Fibroblast of villous mesenchyme (primary cell): ENCODE data around the gene FGD4. TPM values are rescaled to one million over a fixed set of nuclear protein-coding genes. Genes with fewer than 3 reads are reported as not detected.

Experiments used
- DNase-seq: peaks from one replicate; pipeline ENCODE4 v3.0.0-alpha.2; 2010; ENCODE audit warnings: low read depth
- H3K4me3 ChIP-seq: 2 replicates; pipeline ENCODE4 v1.5.1; 2011; ENCODE audit warnings: low read depth, mild to moderate bottlenecking, low read length
- total RNA-seq: library from RNA; depleted of rRNA; stranded (reverse); fragments of >200 nt; gene quantifications from 2 replicates; pipeline ENCODE4 v1.2.3, GENCODE V29; 2012
- TF ChIP-seq, protein P1 (sequence below): IDR thresholded peaks from 2 replicates; pipeline ENCODE4 v1.5.1; 2012; ENCODE audit warnings: low read depth, mild to moderate bottlenecking, low read length; ENCODE audit not compliant: insufficient read depth

Gene FGD4
- total RNA-seq, 1 donor, result 4.7 TPM

GRCh38 chr12:32574585-32574984, 175.2 kb downstream of the FGD4 start:
- no peak for DNase-seq
- TF ChIP-seq, protein P1, sequence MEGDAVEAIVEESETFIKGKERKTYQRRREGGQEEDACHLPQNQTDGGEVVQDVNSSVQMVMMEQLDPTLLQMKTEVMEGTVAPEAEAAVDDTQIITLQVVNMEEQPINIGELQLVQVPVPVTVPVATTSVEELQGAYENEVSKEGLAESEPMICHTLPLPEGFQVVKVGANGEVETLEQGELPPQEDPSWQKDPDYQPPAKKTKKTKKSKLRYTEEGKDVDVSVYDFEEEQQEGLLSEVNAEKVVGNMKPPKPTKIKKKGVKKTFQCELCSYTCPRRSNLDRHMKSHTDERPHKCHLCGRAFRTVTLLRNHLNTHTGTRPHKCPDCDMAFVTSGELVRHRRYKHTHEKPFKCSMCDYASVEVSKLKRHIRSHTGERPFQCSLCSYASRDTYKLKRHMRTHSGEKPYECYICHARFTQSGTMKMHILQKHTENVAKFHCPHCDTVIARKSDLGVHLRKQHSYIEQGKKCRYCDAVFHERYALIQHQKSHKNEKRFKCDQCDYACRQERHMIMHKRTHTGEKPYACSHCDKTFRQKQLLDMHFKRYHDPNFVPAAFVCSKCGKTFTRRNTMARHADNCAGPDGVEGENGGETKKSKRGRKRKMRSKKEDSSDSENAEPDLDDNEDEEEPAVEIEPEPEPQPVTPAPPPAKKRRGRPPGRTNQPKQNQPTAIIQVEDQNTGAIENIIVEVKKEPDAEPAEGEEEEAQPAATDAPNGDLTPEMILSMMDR, result no peak
- no peak overlapping the region for H3K4me3 ChIP-seq

DNA sequence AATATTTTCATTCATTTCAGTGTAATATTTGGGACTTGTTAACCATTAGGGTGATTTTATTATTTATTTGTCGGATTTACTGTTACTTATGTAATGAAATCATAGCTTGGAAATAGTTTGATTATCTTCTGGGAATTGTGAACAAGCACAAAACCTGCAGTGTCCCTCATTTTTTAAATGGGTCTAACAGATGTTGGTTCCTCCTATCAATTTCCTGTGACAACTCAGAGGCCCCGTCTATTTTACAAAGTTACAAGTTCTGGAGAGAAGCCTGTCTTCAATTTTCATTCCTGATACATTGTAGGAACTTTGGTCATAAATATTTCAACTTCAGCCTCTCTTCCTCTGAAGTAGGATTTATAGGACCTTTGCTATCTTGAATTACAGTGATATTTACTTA, 178.0 kb downstream of the FGD4 start:
- H3K4me3 ChIP-seq, result no peak overlapping the region
- TF ChIP-seq, protein P1, result no peak
- DNase-seq, result no peak

DNA sequence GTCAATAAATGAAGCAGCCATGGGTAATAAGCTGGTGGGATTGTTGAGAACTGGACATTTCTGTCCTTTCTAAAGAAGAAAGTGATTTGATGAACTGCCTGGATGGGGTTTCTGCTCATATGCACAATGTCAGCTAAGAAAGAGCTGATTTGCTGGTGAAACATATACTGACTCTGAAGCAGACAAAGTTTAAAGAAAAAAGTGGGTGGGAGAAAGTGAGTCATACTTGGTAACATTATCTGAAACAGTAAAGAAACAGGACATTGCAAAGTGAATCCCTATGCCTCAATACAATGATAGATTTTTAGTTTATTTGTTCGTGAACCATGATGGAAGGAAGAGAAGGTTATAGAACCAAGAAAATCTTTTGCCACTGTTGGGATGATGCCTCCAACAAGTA, 184.2 kb downstream of the FGD4 start:
- DNase-seq, result peak; percentile 46
- no peak overlapping the region for H3K4me3 ChIP-seq
- TF ChIP-seq, protein P1, result no peak

DNA sequence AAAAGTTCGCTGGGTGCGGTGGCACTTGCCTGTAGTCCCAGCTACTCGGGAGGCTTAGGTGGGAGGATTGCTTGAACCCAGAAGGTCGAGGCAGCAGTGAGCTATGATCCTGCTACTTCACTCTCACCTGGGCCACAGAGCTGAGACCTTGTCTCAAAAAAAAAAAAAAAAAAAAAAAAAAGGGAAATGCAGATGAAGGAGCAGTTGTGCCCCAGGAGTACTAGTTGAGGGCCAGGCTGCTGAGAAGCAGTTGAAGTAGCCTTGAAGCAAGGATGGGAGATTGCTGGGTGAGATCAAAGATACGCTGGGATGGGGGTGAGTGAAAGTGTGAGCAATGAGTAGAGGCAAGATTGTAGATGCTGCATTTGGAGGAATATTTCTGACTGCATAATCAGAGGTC, 186.3 kb downstream of the FGD4 start:
- no peak overlapping the region for H3K4me3 ChIP-seq
- TF ChIP-seq, protein P1, result no peak
- DNase-seq, result no peak

- TF ChIP-seq, protein P1, result no peak
- no peak overlapping the region for H3K4me3 ChIP-seq
- peak; percentile 20 for DNase-seq
Observed at GRCh38 chr12:32586390-32586789, 187.0 kb downstream of the FGD4 start.

DNA sequence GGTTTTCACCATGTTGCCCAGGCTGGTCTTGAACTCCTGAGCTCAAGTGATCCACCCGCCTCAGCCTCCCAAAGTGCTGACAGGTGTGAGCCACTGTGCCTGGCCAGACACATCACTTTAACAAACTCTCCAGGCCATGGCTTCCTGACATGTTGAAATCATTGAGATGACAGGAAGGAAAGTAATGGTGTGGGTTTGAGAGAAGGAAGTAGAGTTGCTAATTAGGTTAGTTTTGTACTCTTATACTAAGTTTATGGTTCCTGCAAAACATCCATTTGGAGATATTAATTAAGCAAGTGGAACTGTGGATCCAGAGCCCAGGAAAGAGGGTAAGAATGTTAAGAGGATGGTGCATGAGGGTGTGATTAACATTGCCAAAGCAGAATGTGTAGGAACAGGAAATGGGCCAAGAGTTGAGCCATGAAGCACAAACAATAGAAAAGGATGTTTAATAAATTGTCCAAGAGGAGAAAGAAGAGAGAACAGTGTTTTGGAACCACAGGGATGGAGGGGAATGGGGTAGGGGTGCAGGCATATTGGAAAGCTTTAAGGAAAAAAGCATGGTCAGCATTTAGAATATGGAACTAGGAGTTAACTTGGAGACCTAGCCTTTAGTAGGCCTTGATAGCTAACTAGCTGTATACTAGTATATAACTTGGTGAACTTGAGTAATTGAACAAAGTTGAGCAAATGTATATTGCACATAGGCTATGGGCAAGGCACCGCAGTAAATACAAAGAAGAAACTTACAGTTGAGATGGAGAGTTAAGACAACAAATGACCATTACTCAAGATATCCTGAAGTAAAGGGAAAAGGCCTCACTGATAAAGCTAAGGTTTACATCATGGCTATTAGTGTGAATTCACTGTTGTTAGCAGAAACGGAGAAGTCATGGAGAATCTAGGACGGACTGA, 188.5 kb downstream of the FGD4 start:
- no peak overlapping the region for H3K4me3 ChIP-seq
- no peak for DNase-seq
- TF ChIP-seq, protein P1, result no peak

GRCh38 chr12:32588604-32589003, 189.2 kb downstream of the FGD4 start:
- TF ChIP-seq, protein P1, result no peak
- no peak overlapping the region for H3K4me3 ChIP-seq
- no peak for DNase-seq
